Prostate gland (tissue), 2 donors: Measurements from ENCODE around the gene PTPRO. TPM values are rescaled to one million over a fixed set of nuclear protein-coding genes. Genes with fewer than 3 reads are reported as not detected.

Experiments
- DNase-seq: peaks from one replicate; pipeline ENCODE4 v3.0.0-alpha.2; 2019; ENCODE audit warnings: low spot score
- H3K27ac ChIP-seq, 2 donors: fragments of 200-600 bp; sonication (generic); 2 replicates each; pipeline ENCODE4 v1.5.1; 2017 to 2019
- H3K27me3 ChIP-seq: fragments of 200-600 bp; sonication (generic); replicated peaks from 2 replicates; pipeline ENCODE4 v1.5.1; 2019; ENCODE audit not compliant: insufficient read depth
- H3K36me3 ChIP-seq, 2 donors: fragments of 200-600 bp; sonication (generic); 1 replicate in 1 of 2; 2 replicates in 1 of 2; pipeline versions ENCODE4 v1.5.1 to v1.8.1; 2017 to 2019
- H3K4me1 ChIP-seq: fragments of 200-600 bp; sonication (generic); replicated peaks from 2 replicates; pipeline ENCODE4 v1.5.1; 2019
- H3K4me3 ChIP-seq, 2 donors: fragments of 200-600 bp; sonication (generic); 2 replicates each; pipeline ENCODE4 v1.5.1; 2017 to 2019
- H3K9me3 ChIP-seq: fragments of 200-600 bp; sonication (generic); 2 replicates; pipeline ENCODE4 v1.5.1; 2017
- POLR2A ChIP-seq: fragments of 450-650 bp; IDR thresholded peaks from one replicate; pipeline ENCODE4 v1.6.1; 2016; ENCODE audit warnings: antibody characterized with exemption, mild to moderate bottlenecking
- POLR2AphosphoS5 ChIP-seq: sonication (generic); formaldehyde crosslinking; IDR thresholded peaks from one replicate; pipeline ENCODE4 v1.6.1; 2017; ENCODE audit warnings: antibody characterized with exemption
- WGBS: methylation state at CpG from one replicate; pipeline ENCODE4 v1.1.5; 2018; 5-methylcytosine and 5-hydroxymethylcytosine counted together
- intact Hi-C: fragments of 100-400 bp; cut with DNase I; formaldehyde crosslinking; loops from one replicate; pipeline ENCODE4 v1.14.2; 2022
- total RNA-seq, 2 donors: library from RNA; depleted of rRNA; stranded (reverse); fragments of >200 nt; gene quantifications; one replicate each; pipeline ENCODE4 v1.1.0, GENCODE V29; 2016
- TF ChIP-seq, protein P1 (sequence below), 4 experiments: fragments of 200-600 bp in 2 of 4; fragments of 450-650 bp in 2 of 4; sonication (generic) in 2 of 4; IDR thresholded peaks; 1 replicate in 3 of 4; 2 replicates in 1 of 4; pipeline ENCODE4 v1.5.1; 2016 to 2019; ENCODE audit warnings: antibody characterized with exemption in 4 of 4, mild to moderate bottlenecking in 2 of 4, moderate library complexity in 2 of 4

Gene PTPRO
- total RNA-seq, 2 donors from 2014 or later = 0.55 to 1.4 TPM

DNA sequence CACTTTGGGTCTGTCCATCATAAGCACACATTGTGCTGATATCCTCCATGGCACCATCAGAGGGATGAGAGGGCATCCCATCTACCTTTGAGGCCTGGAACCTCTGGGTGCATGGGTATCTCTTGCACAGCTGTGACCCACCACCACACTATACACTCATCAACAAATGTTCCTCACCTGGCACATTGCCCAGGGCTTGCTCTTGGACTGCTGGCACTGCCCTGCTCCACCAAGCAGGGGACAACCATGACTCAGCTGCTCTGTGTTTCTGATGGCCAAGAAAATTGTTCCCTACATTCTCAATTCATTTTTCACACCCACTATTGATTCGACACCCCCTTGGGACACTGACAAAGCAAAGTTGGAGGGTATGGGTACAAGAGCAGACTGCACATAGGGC is 155.5 kb downstream of the PTPRO start:
- no peaks in the 10 kb centered on the region for H3K9me3 ChIP-seq
- no peaks in the 10 kb centered on the region for H3K36me3 ChIP-seq
- TF ChIP-seq, protein P1, sequence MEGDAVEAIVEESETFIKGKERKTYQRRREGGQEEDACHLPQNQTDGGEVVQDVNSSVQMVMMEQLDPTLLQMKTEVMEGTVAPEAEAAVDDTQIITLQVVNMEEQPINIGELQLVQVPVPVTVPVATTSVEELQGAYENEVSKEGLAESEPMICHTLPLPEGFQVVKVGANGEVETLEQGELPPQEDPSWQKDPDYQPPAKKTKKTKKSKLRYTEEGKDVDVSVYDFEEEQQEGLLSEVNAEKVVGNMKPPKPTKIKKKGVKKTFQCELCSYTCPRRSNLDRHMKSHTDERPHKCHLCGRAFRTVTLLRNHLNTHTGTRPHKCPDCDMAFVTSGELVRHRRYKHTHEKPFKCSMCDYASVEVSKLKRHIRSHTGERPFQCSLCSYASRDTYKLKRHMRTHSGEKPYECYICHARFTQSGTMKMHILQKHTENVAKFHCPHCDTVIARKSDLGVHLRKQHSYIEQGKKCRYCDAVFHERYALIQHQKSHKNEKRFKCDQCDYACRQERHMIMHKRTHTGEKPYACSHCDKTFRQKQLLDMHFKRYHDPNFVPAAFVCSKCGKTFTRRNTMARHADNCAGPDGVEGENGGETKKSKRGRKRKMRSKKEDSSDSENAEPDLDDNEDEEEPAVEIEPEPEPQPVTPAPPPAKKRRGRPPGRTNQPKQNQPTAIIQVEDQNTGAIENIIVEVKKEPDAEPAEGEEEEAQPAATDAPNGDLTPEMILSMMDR (IDR thresholded peaks at IDR 0.05) = no peak
- no peak for TF ChIP-seq POLR2AphosphoS5
- TF ChIP-seq POLR2A = no peak
- H3K4me3 ChIP-seq = no peak overlapping the region
- H3K4me1 ChIP-seq = no peaks in the 10 kb centered on the region
- no peak overlapping the region for H3K27ac ChIP-seq
- 95% methylated on average over 1 of the region's 1 CpG for WGBS
- H3K27me3 ChIP-seq = no peaks in the 10 kb centered on the region
- no peak for DNase-seq
- intact Hi-C loops = no loop called here

DNA sequence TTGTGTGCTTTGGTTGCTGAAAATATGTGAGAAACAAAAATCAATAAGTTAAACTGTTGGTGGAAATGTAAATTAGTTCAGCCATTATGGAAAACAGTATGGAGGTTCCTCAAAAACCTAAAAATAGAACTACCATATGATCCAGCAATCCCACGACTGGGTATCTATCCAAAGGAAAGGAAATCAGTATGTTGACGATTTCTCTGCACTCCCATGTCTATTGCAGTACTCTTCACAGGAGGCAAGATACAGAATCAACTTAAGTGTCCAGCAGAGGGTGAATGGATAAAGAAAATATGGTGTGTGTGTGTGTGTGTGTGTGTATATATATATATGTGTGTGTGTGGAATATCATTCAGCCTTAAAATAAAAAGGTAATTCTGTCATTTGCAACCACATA is 159.5 kb downstream of the PTPRO start:
- Histone ChIP-seq H3K4me1 (no peaks in the 10 kb centered on the region), H3K36me3 (no peaks in the 10 kb centered on the region), H3K4me3 (no peak overlapping the region), H3K9me3 (no peaks in the 10 kb centered on the region), H3K27ac (no peak overlapping the region), H3K27me3 (no peaks in the 10 kb centered on the region)
- no peak for DNase-seq
- TF ChIP-seq, protein P1 (IDR thresholded peaks at IDR 0.05) = no peak
- no peak for TF ChIP-seq POLR2A
- no peak for TF ChIP-seq POLR2AphosphoS5
- WGBS = 76% methylated on average over 2 of the region's 2 CpGs
- intact Hi-C loops = no loop called here

DNA sequence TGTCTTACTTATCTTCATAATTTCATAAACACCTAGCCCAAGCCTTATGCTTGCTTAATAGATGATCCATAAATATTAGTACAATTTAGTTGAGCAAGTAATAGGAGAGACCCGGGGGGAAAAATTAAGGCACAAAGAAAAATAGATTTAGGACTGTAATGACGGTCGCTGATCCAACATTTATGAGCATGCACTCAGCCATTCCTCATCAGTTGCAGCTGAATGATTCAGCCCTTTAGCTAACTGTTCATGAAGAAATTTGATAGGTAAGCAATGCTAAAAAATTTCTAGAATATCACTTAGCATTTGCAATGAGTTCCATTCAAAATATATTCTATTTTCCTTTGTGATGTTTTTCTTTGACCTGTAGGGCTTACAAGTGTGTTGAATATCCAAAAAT is 163.2 kb downstream of the PTPRO start:
- TF ChIP-seq POLR2A (no peak), POLR2AphosphoS5 (no peak)
- TF ChIP-seq, protein P1 (IDR thresholded peaks at IDR 0.05) = no peak
- no peaks in the 10 kb centered on the region for H3K36me3 ChIP-seq
- H3K4me3 ChIP-seq = no peak overlapping the region
- H3K9me3 ChIP-seq = no peaks in the 10 kb centered on the region
- no peak for DNase-seq
- H3K27me3 ChIP-seq = no peaks in the 10 kb centered on the region
- intact Hi-C loops = no loop called here
- no peak overlapping the region for H3K27ac ChIP-seq
- 72% methylated on average over 3 of the region's 3 CpGs for WGBS
- no peaks in the 10 kb centered on the region for H3K4me1 ChIP-seq

DNA sequence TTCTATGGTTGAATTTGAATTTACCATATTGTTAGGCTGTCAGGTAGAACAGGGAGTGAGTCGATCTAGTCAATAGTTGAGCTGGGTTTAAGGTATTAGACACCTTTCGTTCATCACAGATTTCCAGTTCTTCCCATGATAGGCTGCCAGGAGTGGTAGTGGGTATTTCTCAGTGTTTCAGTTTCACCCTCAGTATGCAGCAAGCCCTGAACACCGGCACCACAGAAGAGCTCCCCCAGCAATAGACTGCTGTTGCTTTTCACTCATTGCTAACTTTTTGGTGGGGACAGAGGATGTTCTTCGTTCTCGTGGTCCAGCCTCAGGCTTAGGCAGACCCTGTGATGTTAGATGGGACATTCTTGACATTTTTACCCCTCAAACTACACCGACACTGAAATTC is 164.6 kb downstream of the PTPRO start:
- Histone ChIP-seq H3K27me3 (no peaks in the 10 kb centered on the region), H3K4me3 (no peak overlapping the region), H3K9me3 (no peaks in the 10 kb centered on the region), H3K4me1 (no peaks in the 10 kb centered on the region), H3K36me3 (no peaks in the 10 kb centered on the region), H3K27ac (no peak overlapping the region)
- intact Hi-C loops = no loop called here
- WGBS = 89% methylated on average over 6 of the region's 6 CpGs
- TF ChIP-seq POLR2A = no peak
- no peak for DNase-seq

GRCh38 chr12:15488481-15488880 is 166.2 kb downstream of the PTPRO start:
- Histone ChIP-seq H3K27me3 (no peaks in the 10 kb centered on the region), H3K27ac (no peak overlapping the region), H3K36me3 (no peaks in the 10 kb centered on the region), H3K9me3 (no peaks in the 10 kb centered on the region), H3K4me3 (no peak overlapping the region), H3K4me1 (no peaks in the 10 kb centered on the region)
- intact Hi-C loops = no loop called here
- DNase-seq = no peak
- TF ChIP-seq, protein P1 (IDR thresholded peaks at IDR 0.05) = no peak
- TF ChIP-seq POLR2AphosphoS5 (no peak), POLR2A (no peak)
